Stimulated activated CD4-positive, alpha-beta T cell treated with anti-CD3 and anti-CD28 coated beads, Interleukin-1b, Interleukin-23, amount 100 ng/mL, for 4 hours (primary cell): ENCODE results near the gene SLC26A1.
A peak's percentile ranks its signal among the peaks of the same experiment; 100 is the strongest.
"Not testable (repeated sequence)": the region's sequence is repeated elsewhere in the genome, so short reads cannot be mapped to it uniquely, and the experiment has no call there.

Source experiments
- DNase-seq, 2 donors: peaks; one replicate each; pipeline ENCODE4 v3.0.0-alpha.2; 2020; ENCODE audit warnings: low read depth in 2 of 2

The SLC26A1 gene

DNA sequence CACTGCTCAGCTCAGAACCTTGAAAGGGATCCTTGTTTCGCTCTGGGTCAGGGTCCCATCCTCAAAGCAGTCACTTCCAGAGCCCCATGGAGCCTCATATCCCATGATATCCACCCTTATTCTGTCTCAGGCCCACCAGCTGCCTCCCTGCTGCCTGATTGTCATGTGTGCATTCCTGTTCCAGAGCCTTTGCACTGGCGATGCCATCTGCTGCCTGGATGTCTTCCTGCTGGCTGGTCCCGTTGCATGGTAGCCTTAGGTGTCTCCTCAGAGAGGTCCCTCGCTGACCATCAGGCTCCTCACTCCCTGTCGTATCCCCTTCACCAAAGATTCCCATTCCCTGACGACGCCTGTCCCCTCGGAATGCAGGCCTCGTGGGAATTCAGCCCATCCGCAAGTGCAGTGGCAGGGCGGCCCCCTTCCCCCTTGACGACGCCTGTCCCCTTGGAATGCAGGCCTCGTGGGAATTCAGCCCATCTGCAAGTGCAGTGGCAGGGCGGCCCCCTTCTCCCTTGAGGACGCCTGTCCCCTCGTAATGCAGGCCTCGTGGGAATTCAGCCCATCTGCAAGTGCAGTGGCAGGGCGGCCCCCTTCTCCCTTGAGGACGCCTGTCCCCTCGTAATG, 6.1 kb upstream of the SLC26A1 start:
- not testable (repeated sequence) for DNase-seq

GRCh38 chr4:998096-998691, 5.0 kb upstream of the SLC26A1 start:
- DNase-seq = no peak

DNA sequence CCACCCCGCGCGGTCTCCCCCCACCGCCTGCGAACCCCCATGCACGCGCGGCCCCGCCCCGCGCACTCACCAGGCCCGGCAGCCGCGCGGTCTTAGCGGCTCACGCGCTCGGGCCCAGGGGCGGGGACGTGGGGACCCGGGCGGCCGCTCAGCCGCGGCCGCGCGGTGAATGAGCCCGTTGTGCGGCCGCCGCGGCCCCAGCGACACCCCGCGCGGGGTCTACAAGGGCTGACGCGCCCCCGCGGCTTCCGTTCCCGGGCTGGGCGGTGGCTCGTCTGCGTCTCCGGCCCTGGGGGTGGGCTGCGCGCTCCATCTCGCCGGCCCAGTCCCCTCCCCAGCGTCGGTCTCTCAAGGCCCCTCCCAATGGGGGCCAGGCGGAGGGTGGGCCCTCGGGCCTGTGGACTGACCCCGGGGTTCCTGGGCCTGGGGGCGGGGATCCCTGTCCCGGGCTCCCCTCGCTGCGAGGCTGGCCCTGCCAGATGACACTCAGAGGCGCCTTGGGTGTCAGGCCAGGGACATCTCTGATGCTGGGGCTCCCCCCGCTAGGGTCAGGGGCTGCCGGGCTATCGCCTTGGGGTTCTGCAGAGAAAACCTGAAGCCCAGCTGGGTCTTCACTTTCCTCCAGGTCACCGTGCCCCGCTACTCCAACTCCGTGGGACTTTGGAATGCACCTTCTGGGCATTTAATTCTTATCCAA, 4.3 kb upstream of the SLC26A1 start:
- DNase-seq = no peak

GRCh38 chr4:996997-997374, 3.8 kb upstream of the SLC26A1 start:
- DNase-seq = no peak

DNA sequence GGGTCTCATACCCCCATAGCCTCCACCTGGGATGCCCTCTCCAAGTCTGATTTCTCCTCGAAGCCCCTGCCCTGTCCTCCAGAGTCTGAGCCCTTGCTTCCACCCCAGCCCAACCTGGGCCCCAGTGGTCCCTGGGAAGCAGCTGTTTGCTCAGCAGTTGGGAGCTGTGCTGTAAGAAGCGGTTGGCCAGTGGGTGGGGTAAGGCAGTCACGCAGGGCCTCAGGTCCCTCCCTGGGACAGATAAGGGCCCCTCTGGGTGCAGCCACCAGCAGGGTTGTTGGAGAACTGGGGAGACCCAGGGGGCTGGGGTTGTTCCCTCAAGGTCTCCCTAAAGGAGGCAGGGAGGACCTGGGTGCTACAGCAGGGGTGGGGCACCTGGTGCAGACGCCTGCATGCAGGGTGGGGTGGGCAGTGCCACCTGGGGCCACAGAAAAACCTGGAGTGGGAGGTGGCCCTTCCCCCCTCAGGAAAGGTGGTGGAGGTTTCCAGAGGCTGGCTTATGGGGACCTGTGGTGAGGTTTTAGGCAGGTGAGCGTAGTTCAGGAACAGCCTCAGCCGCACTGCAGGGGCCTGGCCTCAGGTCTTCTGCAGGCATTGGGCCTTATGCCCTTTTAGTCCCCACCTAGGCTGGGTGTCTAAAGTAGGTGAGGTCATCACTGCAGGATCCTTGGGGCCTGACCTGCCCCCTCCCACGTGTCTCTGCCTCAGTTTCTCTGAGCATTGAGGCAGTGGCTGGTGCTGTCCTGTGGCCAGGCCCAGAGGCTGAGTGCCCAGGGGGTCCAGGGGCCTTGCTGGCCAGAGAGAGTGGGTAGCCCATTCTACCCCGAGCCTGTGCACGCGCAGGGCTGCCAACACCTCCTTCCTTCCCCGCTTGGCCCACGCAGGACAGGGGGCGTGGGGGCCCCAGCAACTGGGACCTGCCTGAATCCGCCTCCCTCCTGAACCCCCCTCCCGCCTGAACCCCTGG, 3.1 kb upstream of the SLC26A1 start:
- no peak for DNase-seq

DNA sequence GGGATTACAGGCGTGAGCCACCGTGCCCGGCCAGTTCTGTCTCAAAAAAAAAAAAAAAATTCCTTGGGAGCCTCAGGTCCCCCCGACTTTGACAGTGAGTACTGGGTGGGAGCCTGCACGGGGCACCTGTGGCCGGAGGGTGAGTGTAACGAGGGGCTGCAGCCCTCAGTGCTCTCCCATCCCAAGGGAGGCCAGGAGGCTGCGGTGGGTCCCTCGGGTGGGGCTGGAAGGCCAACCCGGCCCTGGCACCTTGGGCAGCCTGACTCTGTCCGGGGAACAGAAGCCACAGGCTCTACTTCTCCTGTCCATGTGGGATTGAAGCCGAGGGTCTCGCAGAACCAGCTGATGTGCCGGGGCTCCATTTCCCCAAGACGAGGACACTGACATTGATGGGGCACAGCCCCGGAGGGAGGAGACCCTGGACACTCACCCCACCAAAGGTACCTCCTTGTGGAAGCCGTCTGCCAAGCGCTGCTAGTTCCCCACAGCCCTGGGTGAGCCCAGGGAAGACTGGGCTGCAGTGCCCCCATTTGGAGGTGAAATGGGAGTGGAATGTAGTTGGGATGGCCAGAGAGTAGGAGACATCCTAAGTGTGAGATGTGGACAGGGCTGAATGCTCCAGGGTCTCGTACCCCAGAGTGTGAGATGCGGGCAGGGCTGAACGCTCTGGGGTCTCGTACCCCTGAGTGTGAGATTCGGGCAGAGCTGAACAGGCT, 2.3 kb upstream of the SLC26A1 start:
- DNase-seq = no peak

DNA sequence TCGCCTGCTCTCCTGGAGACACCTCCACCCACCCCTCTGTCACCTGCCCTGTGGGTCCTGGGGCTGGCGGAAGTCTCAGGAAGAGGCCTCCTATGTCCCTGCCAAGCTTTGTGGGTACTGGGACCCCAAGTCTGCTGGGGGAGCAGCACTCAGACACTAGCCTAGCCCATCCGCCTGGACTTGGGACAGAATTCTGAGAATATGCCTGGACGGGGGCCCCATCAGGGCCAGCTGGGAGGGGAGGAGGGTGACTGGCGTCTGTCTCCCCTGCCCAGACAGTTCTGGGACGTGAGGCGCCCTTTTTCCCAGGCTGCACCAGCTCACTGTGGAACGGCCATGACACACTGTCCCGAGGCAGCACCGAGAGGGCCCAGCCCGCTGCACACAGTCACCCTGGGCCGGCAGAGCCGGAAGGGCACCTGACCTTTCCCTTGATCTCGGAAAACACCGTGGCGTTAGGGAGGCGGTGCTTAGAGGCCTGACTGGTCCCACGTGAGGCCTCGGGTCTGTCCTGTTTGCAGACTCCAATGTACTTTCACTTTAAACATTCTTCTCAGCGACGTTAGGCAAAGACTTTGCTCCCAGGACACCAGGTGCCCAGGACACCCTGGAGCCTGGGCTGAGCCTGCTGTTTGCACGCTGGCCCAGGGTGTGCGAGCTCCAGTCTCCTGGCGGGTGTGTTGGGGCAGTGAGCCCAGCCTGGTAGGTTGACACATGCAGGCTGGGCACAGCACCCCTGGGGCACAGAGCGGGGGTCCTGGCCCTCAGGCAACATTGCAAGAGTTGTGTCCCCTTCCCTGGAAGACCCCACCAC, 700 bp downstream of the SLC26A1 start:
- no peak for DNase-seq

GRCh38 chr4:991451-992296, 1.5 kb downstream of the SLC26A1 start:
- DNase-seq = no peak

- no peak for DNase-seq
Observed at GRCh38 chr4:990746-991367, 2.3 kb downstream of the SLC26A1 start.

DNA sequence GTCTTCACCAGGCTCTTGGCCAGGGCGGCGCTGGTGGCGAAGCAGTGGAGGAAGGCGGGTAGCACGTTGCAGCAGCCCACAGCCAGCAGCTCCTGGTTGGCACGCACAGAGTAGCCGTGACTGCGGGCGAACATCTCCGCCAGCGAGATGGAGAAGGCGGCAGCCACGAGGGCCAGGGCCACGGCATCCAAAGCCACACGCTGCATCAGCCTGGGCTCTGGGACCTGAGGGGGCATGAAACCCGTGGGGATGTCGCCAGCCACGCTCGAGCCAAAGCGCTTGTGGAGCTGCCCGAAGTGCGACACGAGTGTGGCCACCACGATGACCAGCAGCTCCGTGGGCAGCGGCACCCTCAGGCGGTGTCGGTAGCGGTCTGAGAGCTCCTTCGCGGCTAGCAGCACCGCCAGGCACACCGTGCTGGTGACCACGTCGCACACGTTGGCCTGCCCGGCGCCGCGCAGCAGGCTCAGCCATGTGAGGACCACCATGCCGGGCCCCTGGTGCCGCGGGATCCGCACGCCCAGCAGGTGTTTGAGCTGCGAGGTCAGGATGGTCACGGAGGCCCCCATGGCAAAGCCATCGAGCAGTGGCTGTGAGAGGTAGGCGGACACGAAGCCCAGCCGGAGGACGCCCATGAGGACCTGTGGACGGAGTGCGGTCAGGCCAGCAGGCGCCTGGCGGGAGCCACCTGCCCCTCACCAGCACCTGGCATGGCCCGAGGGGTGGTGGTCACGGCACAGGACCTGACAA, 3.3 kb downstream of the SLC26A1 start:
- DNase-seq = no peak

GRCh38 chr4:988726-989721, 4.2 kb downstream of the SLC26A1 start:
- DNase-seq = no peak

DNA sequence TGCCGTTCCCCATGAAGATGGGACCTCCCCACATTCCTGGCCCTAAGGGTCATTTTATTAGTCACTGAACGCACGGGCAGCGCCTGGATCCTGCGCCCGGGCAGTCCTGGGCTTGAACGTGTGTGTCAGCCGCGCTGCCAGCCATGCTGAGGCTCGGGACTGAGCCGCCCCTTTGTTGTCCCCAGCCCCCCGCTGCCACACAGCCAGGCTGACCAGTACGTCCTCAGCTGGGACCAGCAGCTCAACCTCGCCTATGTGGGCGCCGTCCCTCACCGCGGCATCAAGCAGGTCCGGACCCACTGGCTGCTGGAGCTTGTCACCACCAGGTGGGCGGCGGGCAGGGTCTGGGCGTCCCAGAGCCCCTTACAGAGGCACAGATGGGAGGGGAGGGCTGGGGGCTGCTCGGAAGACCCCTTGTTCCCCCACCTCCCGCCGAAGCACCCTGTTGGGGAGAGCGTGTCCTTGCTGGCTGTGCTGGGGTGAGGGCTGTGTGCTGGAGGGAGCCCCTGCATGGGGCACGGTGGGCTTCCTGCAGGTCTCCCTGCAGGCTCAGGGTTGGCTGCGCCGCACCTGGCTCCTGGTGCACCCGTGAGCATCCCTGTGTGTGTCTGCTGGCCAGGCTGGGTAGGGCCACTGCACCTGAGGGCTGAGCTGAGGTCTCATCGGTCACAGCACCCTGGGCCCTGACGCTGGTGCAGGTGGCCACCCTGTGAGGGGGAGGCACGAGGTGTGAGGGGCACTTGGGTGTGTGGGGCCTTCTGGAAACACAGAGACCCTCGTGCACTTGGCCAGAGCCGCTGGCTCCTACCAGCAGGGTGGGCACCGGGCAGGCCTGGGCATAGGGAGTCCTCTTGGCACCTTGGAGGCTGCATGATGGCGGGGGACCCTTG, 5.3 kb downstream of the SLC26A1 start:
- no peak for DNase-seq

- DNase-seq = peak; percentile 80 to 82
Observed at GRCh38 chr4:986879-987623, 6.2 kb downstream of the SLC26A1 start, which contains the start of gene IDUA. TSS of gene IDUA (plus strand) at chr4:987044. CDS start at chr4:987085, 41 bp downstream.

DNA sequence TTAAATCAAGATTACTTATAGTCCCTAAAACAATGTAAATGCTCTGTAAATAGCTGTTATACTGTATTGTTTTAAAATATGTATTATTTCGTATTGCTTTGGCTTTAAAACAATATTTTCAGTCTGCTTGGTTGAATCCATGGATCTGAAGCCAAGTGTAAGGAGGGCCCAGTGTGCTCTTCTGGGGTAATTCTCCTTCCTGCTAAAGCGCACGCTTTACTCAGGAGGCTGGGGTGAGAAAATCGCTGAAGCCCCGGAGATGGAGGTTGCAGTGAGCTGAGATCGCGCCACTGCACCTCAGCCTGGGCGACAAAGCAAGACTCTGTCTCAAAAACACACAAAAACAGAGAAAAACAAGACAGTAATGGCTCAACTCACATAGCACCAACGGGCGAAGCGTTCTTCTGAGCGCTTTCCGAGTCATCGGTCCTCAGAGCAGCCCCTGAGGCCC, 6.8 kb downstream of the SLC26A1 start:
- DNase-seq = no peak

GRCh38 chr4:985123-985830, 7.9 kb downstream of the SLC26A1 start:
- DNase-seq = peak; percentile 56 to 78
